GM13976 (cell line): ENCODE results near the gene PSPC1.

ENCODE experiments used
- DNase-seq: peaks from one replicate; pipeline ENCODE4 v3.0.0; 2012; ENCODE audit warnings: low spot score
- CTCF ChIP-seq: IDR thresholded peaks from 2 replicates; pipeline ENCODE4 v1.5.1; 2012; ENCODE audit warnings: borderline replicate concordance, mild to moderate bottlenecking; ENCODE audit not compliant: insufficient read depth; ENCODE audit errors: extremely low read depth, missing control alignments, control extremely low read depth
- in situ Hi-C: fragments of 300-500 bp; cut with MboI; formaldehyde crosslinking; loops from one replicate; pipeline ENCODE4 v1.12.0; 2022; ENCODE audit warnings: low sequenced_read_pairs, mixed read lengths, inconsistent platforms; ENCODE audit not compliant: unreplicated experiment

The PSPC1 gene

GRCh38 chr13:19663416-19663979, 119.2 kb downstream of the PSPC1 start:
- in situ Hi-C loops: loop anchor here (25.0 kb wide), 1 partner anchor 299 kb away; the partner anchor contains the start of gene ZMYM2
- TF ChIP-seq CTCF: no peak
- no peak for DNase-seq

GRCh38 chr13:19661561-19661960, 121.2 kb downstream of the PSPC1 start:
- in situ Hi-C loops: loop anchor here (25.0 kb wide), 1 partner anchor 301 kb away; the partner anchor contains the start of gene ZMYM2
- no peak for DNase-seq
- no peak for TF ChIP-seq CTCF

- no peak for TF ChIP-seq CTCF
- in situ Hi-C loops: loop anchor here (25.0 kb wide), 1 partner anchor 301 kb away; the partner anchor contains the start of gene ZMYM2
- DNase-seq: no peak
Measured at GRCh38 chr13:19661126-19661525, 121.6 kb downstream of the PSPC1 start.

- no peak for TF ChIP-seq CTCF
- no peak for DNase-seq
- in situ Hi-C loops: loop anchor here (25.0 kb wide), 1 partner anchor 303 kb away; the partner anchor contains the start of gene ZMYM2
Measured at GRCh38 chr13:19658831-19659230, 123.9 kb downstream of the PSPC1 start.

- in situ Hi-C loops: loop anchor here (25.0 kb wide), 1 partner anchor 304 kb away; the partner anchor contains the start of gene ZMYM2
Measured at GRCh38 chr13:19657872-19658591, 124.7 kb downstream of the PSPC1 start.

More at GRCh38 chr13:19657872-19658591, 124.7 kb downstream of the PSPC1 start:
- no peak for TF ChIP-seq CTCF
- DNase-seq: no peak
